Keratinocyte (primary cell): Measurements from ENCODE around the gene LHX2.
"Not testable (repeated sequence)": the region's sequence is repeated elsewhere in the genome, so short reads cannot be mapped to it uniquely, and the experiment has no call there.

ENCODE experiments used
- EZH2 ChIP-seq: IDR thresholded peaks from one replicate; pipeline ENCODE4 v1.6.1; 2012; ENCODE audit warnings: inconsistent platforms, mild to moderate bottlenecking, low read length, moderate library complexity
- TF ChIP-seq, protein P1 (sequence below), 3 experiments: IDR thresholded peaks in 1 of 3; conservative IDR thresholded peaks in 1 of 3; optimal IDR thresholded peaks in 1 of 3; 2 replicates in 2 of 3; 3 replicates in 1 of 3; pipeline versions ENCODE3 to v1.5.1; 2011; ENCODE audit warnings: low read length in 3 of 3, mild to moderate bottlenecking in 3 of 3, moderate library complexity in 2 of 3, control low read depth in 1 of 3, inconsistent platforms in 1 of 3; ENCODE audit not compliant: insufficient read depth in 2 of 3; ENCODE audit errors: extremely low read depth in 1 of 3

- TF ChIP-seq, protein P1, sequence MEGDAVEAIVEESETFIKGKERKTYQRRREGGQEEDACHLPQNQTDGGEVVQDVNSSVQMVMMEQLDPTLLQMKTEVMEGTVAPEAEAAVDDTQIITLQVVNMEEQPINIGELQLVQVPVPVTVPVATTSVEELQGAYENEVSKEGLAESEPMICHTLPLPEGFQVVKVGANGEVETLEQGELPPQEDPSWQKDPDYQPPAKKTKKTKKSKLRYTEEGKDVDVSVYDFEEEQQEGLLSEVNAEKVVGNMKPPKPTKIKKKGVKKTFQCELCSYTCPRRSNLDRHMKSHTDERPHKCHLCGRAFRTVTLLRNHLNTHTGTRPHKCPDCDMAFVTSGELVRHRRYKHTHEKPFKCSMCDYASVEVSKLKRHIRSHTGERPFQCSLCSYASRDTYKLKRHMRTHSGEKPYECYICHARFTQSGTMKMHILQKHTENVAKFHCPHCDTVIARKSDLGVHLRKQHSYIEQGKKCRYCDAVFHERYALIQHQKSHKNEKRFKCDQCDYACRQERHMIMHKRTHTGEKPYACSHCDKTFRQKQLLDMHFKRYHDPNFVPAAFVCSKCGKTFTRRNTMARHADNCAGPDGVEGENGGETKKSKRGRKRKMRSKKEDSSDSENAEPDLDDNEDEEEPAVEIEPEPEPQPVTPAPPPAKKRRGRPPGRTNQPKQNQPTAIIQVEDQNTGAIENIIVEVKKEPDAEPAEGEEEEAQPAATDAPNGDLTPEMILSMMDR (optimal IDR thresholded peaks at IDR 0.05 in 1 of 3, IDR thresholded peaks at IDR 0.05 in 1 of 3, conservative IDR thresholded peaks at IDR 0.05 in 1 of 3; ENCODE audit: extremely low read depth in 1 of 3, insufficient read depth in 2 of 3, low read length in 3 of 3): not testable (repeated sequence)
- not testable (repeated sequence) for TF ChIP-seq EZH2
These were observed 35.0 kb upstream of the LHX2 start for GRCh38 chr9:123976579-123976978.
